Upper lobe of left lung (tissue), 6 donors: ENCODE measurements around the gene ADORA3. TPM values are rescaled to one million over a fixed set of nuclear protein-coding genes. Genes with fewer than 3 reads are reported as not detected.
"Not testable (repeated sequence)": the region's sequence is repeated elsewhere in the genome, so short reads cannot be mapped to it uniquely, and the experiment has no call there.

Experiments
- ATAC-seq, 2 donors: fragments of 200-7000 bp; cut with Tn5 transposase; one replicate each; pipeline ENCODE4 v1.9.1; 2022; ENCODE audit warnings: mild to moderate bottlenecking in 2 of 2, moderate library complexity in 2 of 2; ENCODE audit not compliant: low FRiP score in 2 of 2
- DNase-seq, 2 donors: peaks; one replicate each; pipeline ENCODE4 v3.0.0-alpha.2; 2019 to 2020
- H3K27ac ChIP-seq, 4 donors: fragments of 200-600 bp; sonication (generic); one replicate each; pipeline ENCODE4 v1.5.1; 2016 to 2019
- H3K27me3 ChIP-seq, 4 donors: fragments of 200-600 bp; sonication (generic); one replicate each; pipeline ENCODE4 v1.5.1; 2017 to 2019
- H3K36me3 ChIP-seq, 4 donors: fragments of 200-600 bp; sonication (generic); one replicate each; pipeline ENCODE4 v1.5.1; 2016 to 2019
- H3K4me1 ChIP-seq, 4 donors: fragments of 200-600 bp; sonication (generic); one replicate each; pipeline ENCODE4 v1.5.1; 2018 to 2019
- H3K4me3 ChIP-seq, 4 donors: fragments of 200-600 bp; sonication (generic); one replicate each; pipeline ENCODE4 v1.5.1; 2017 to 2019; ENCODE audit warnings: mild to moderate bottlenecking in 2 of 4, moderate library complexity in 1 of 4
- H3K9me3 ChIP-seq, 4 donors: fragments of 200-600 bp; sonication (generic); one replicate each; pipeline ENCODE4 v1.5.1; 2018 to 2019
- EP300 ChIP-seq, 4 donors: sonication (generic); formaldehyde crosslinking; IDR thresholded peaks; one replicate each; pipeline ENCODE4 v1.5.1; 2017; ENCODE audit warnings: antibody characterized with exemption in 4 of 4, control low read depth in 2 of 4
- POLR2A ChIP-seq, 4 donors: fragments of 450-650 bp; IDR thresholded peaks; one replicate each; pipeline ENCODE4 v1.5.1; 2016 to 2017; ENCODE audit warnings: antibody characterized with exemption in 4 of 4, mild to moderate bottlenecking in 2 of 4
- POLR2AphosphoS5 ChIP-seq, 2 donors: sonication (generic); formaldehyde crosslinking; IDR thresholded peaks; one replicate each; pipeline ENCODE4 v1.5.1; 2017; ENCODE audit warnings: antibody characterized with exemption in 2 of 2
- WGBS, 2 donors: methylation state at CpG; one replicate each; pipeline ENCODE4 v1.1.5; 2017 to 2018; 5-methylcytosine and 5-hydroxymethylcytosine counted together
- total RNA-seq, 6 donors: library from RNA; depleted of rRNA in 4 of 6; stranded (reverse); fragments of >200 nt in 4 of 6; gene quantifications; one replicate each; pipeline versions ENCODE4 v1.1.0 to v1.2.1, GENCODE V29; 2016 to 2021
- TF ChIP-seq, protein P1 (sequence below), 6 experiments: fragments of 450-650 bp in 4 of 6; fragments of 200-600 bp in 2 of 6; sonication (generic) in 2 of 6; IDR thresholded peaks; one replicate each; pipeline ENCODE4 v1.5.1; 2016 to 2019; ENCODE audit warnings: antibody characterized with exemption in 6 of 6
- donor health status: DM: no; HTN: no; CAD: no; lungs with moderate emphysema.
- donor health status: DM: no; HTN: yes; CAD: no; lungs with severe emphysema.

ADORA3 gene
- total RNA-seq = 10 to 100 TPM in 1 of 6 donors, 1 to 10 TPM in 5; 2.1 to 10.0 (median 7.3) TPM

DNA sequence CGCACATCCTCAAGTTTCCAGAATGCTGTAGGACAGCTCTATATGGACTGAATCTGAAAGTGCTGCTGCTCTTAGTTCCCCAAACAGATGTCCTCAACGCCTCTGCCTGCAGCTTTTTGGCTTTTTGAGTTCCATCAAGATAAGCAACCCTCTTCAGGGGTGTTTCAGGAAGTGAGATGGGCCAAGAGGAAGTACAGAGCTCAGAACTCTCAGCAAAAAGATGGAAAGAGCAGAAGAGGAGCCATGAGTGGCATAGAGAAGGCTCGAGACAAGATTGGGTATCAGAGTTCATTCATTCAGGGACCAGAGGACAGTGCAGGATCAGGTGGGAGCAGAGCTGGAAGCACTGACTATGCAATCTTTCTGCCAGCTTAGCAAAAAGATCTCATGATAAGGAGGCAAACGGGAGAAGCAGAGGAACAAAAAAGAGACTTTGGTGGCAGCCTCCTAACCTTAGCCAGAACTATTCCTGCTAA, at the start of gene ADORA3, which contains the start of gene TMIGD3:
TSS of gene ADORA3 (minus strand) at position 49 of the 476 bp plus-strand sequence. CDS start 279 bp downstream, outside the sequence.
TSS of gene TMIGD3 (minus strand) at position 49 of the 476 bp plus-strand sequence. CDS start 279 bp downstream, outside the sequence.
- Histone ChIP-seq H3K27ac (peak within 1 kb of the TSS; percentile 24 to 93 (median 58)), H3K27me3 (no peaks in the 10 kb centered on the region), H3K36me3 (no peaks in the 10 kb centered on the region), H3K9me3 (no peaks in the 10 kb centered on the region), H3K4me3 (peak within 1 kb of the TSS in 2 of 4 donors; percentile 8 to 17), H3K4me1 (peaks cover 22 to 46% (median 34%) of the 10 kb centered on the region in 4 donors)
- WGBS, 2 donors = 38 to 50% methylated on average over 4 of the region's 4 CpGs
- TF ChIP-seq, protein P1, sequence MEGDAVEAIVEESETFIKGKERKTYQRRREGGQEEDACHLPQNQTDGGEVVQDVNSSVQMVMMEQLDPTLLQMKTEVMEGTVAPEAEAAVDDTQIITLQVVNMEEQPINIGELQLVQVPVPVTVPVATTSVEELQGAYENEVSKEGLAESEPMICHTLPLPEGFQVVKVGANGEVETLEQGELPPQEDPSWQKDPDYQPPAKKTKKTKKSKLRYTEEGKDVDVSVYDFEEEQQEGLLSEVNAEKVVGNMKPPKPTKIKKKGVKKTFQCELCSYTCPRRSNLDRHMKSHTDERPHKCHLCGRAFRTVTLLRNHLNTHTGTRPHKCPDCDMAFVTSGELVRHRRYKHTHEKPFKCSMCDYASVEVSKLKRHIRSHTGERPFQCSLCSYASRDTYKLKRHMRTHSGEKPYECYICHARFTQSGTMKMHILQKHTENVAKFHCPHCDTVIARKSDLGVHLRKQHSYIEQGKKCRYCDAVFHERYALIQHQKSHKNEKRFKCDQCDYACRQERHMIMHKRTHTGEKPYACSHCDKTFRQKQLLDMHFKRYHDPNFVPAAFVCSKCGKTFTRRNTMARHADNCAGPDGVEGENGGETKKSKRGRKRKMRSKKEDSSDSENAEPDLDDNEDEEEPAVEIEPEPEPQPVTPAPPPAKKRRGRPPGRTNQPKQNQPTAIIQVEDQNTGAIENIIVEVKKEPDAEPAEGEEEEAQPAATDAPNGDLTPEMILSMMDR (IDR thresholded peaks at IDR 0.05) = no peak
- TF ChIP-seq EP300 (IDR thresholded peaks at IDR 0.05) (no peak), POLR2A (IDR thresholded peaks at IDR 0.05) (peak in 1 of 4 donors; percentile 73)
- no peak for ATAC-seq
- DNase-seq = no peak

DNA sequence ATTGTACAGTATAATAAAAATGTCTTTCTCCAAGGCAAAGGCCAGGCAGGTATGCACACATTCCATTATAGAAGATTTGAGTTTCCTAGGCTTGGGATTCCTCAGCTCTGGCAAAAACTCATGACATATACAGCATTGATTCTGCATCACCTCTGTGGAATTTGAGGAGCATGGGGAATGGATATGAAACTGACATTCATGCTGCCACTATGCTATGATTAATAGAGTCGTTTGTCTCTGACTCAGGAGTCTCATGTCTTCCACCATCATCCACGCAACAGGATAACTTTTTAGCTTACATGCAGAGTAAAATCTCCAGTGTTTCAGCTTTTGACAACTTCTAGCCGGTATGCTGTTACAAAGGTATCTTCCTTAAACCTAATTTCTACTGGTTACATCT, 49.8 kb upstream of the ADORA3 start:
- 89 to 94% methylated on average over 3 of the region's 3 CpGs for WGBS, 2 donors
- Histone ChIP-seq H3K9me3 (no peaks in the 10 kb centered on the region), H3K27ac (no peak overlapping the region), H3K36me3 (no peaks in the 10 kb centered on the region), H3K4me1 (no peaks in the 10 kb centered on the region), H3K4me3 (no peak overlapping the region), H3K27me3 (no peaks in the 10 kb centered on the region)
- DNase-seq (no peak), ATAC-seq (no peak)
- TF ChIP-seq EP300 (IDR thresholded peaks at IDR 0.05) (no peak), POLR2AphosphoS5 (IDR thresholded peaks at IDR 0.05) (no peak), POLR2A (IDR thresholded peaks at IDR 0.05) (no peak)
- TF ChIP-seq, protein P1 (IDR thresholded peaks at IDR 0.05) = no peak

DNA sequence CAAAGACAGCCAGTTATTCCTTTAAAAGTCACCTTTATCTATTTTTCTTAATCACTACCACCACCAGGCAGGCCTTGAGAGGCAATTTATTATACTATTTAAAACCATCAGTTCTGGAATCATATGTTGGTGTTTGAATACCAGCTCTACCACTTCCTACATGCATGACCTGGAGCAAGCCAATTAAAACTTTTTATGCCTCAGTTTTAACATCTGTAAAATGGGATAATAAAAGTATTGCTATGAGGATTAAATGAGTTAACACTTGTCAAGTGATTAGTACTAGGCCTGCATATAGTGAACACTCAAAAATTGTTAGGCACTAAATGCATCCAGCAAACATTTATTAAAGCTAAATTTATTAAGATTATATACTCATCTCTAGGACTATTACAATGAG, 49.2 kb upstream of the ADORA3 start:
- DNase-seq (no peak), ATAC-seq (no peak)
- H3K27me3 ChIP-seq = no peaks in the 10 kb centered on the region
- no peaks in the 10 kb centered on the region for H3K4me1 ChIP-seq
- no peak overlapping the region for H3K4me3 ChIP-seq
- H3K36me3 ChIP-seq = no peaks in the 10 kb centered on the region
- TF ChIP-seq EP300 (IDR thresholded peaks at IDR 0.05) = no peak
- TF ChIP-seq POLR2A (IDR thresholded peaks at IDR 0.05) = no peak
- no peak for TF ChIP-seq POLR2AphosphoS5 (IDR thresholded peaks at IDR 0.05)
- TF ChIP-seq, protein P1 (IDR thresholded peaks at IDR 0.05) = no peak
- no peak overlapping the region for H3K27ac ChIP-seq
- no peaks in the 10 kb centered on the region for H3K9me3 ChIP-seq

DNA sequence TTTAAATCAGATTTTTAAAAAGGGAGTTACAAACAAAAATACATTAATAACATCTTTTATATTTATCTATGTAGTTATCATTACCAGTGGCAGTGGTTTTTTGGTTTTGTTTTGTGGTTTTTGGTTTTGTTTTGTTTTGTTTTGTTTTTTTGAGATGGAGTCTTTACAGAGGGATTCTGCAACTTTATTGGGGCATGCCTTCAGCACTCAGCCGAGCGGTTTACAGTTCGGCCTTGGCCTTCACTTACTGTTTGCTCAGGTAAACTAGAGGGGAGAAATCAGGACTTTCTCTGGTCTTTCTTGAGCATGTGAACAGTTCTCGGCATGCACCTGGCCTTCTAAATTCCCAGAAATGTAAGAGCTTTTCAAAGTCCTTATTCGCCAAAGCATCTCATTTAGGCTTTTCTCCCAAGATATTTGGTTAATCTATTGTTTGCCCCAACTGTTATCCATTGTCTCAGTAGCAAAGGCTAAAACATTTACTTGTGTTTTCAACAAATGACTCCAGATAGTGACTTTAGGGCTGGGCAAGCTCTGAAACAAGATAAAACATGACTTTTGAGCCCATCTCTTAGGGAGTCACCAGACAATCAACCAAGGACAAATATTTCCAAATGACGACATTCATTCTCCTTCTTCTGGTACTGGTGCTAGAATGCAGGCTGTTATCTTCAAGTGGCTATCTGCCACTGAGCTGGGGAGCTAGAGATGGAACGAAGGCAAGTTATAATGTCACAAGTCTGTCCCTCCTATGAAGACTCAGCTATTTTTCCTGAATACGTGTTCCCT, 48.4 kb upstream of the ADORA3 start:
- no peak for TF ChIP-seq EP300 (IDR thresholded peaks at IDR 0.05)
- no peak for TF ChIP-seq POLR2AphosphoS5 (IDR thresholded peaks at IDR 0.05)
- no peak for TF ChIP-seq POLR2A (IDR thresholded peaks at IDR 0.05)
- TF ChIP-seq, protein P1 (IDR thresholded peaks at IDR 0.05) = no peak
- H3K4me1 ChIP-seq = no peaks in the 10 kb centered on the region
- no peaks in the 10 kb centered on the region for H3K27me3 ChIP-seq
- no peak overlapping the region for H3K27ac ChIP-seq
- H3K9me3 ChIP-seq = no peaks in the 10 kb centered on the region
- 84 to 85% methylated on average over 8 of the region's 8 CpGs for WGBS, 2 donors
- no peak overlapping the region for H3K4me3 ChIP-seq
- no peak for ATAC-seq
- DNase-seq = no peak
- H3K36me3 ChIP-seq = no peaks in the 10 kb centered on the region

DNA sequence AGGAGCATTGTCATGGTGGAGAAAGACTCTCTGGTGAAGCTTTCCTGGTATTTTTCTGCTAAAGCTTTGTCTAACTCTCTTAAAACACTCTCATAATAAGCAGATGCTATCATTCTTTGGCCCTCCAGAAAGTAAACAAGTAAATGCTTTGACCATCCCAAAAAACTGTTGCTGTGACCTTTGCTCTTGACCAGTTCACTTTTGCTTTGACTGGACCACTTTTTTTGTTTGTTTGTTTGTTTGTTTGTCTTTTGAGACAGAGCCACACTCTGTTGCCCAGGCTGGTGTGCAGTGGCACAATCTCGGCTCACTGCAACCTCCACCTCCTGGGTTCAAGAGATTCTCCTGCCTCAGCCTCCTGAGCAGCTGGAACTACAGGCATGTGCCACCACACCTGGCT, 44.4 kb upstream of the ADORA3 start:
- 88 to 100% methylated on average over 1 of the region's 1 CpG for WGBS, 2 donors
- not testable (repeated sequence) for DNase-seq, H3K9me3 ChIP-seq, H3K36me3 ChIP-seq, H3K27me3 ChIP-seq, H3K4me3 ChIP-seq, ATAC-seq, H3K4me1 ChIP-seq, H3K27ac ChIP-seq
